OCI-LY1 (cell line): ENCODE measurements around the gene SMPDL3A.

Source experiments
- H2AFZ ChIP-seq: fragments of 200-600 bp; sonication (generic), shearing (Covaris generic); 2 replicates; pipeline ENCODE4 v1.6.0; 2014; ENCODE audit warnings: antibody characterized with exemption, mild to moderate bottlenecking, low read length
- H3F3A ChIP-seq: fragments of 200-600 bp; sonication (generic), shearing (Covaris generic); 2 replicates; pipeline ENCODE4 v1.6.0; 2014; ENCODE audit warnings: mild to moderate bottlenecking, antibody characterized with exemption, low read length, moderate library complexity; ENCODE audit not compliant: insufficient read depth
- H3K27ac ChIP-seq: fragments of 200-600 bp; sonication (generic); 2 replicates; pipeline ENCODE4 v1.5.1; 2014; ENCODE audit warnings: low read length, mixed run types, mild to moderate bottlenecking, low read depth; ENCODE audit not compliant: poor library complexity, severe bottlenecking
- H3K27me3 ChIP-seq: fragments of 200-600 bp; sonication (generic); 2 replicates; pipeline ENCODE4 v1.6.0; 2014; ENCODE audit warnings: antibody characterized with exemption, mild to moderate bottlenecking, low read length, moderate library complexity; ENCODE audit not compliant: insufficient read depth
- H3K36me3 ChIP-seq: fragments of 200-600 bp; sonication (generic); 2 replicates; pipeline ENCODE4 v1.6.1; 2014; ENCODE audit warnings: mild to moderate bottlenecking, antibody characterized with exemption, low read length, moderate library complexity, mixed read lengths; ENCODE audit not compliant: insufficient read depth
- H3K4me1 ChIP-seq: fragments of 200-600 bp; sonication (generic); 2 replicates; pipeline ENCODE4 v1.5.1; 2014; ENCODE audit warnings: mild to moderate bottlenecking, low read length, moderate library complexity; ENCODE audit not compliant: insufficient read depth, severe bottlenecking
- H3K4me2 ChIP-seq: fragments of 200-600 bp; sonication (generic), shearing (Covaris generic); 2 replicates; pipeline ENCODE4 v1.6.1; 2014; ENCODE audit warnings: low read length
- H3K4me3 ChIP-seq: fragments of 200-600 bp; sonication (generic); 2 replicates; pipeline ENCODE4 v1.5.1; 2014; ENCODE audit warnings: low read length, low read depth, mild to moderate bottlenecking, mixed read lengths; ENCODE audit not compliant: poor library complexity, severe bottlenecking
- H3K79me2 ChIP-seq: fragments of 200-600 bp; shearing (Covaris generic); 2 replicates; pipeline ENCODE4 v1.6.1; 2016; ENCODE audit warnings: mixed run types, low read length, mixed read lengths; ENCODE audit not compliant: insufficient read depth
- H3K9ac ChIP-seq: fragments of 200-600 bp; sonication (generic), shearing (Covaris generic); 2 replicates; pipeline ENCODE4 v1.6.1; 2014; ENCODE audit warnings: mild to moderate bottlenecking, low read length, mixed read lengths
- H3K9me2 ChIP-seq: fragments of 200-600 bp; sonication (generic), shearing (Covaris generic); 2 replicates; pipeline ENCODE4 v1.6.1; 2014; ENCODE audit warnings: low read depth, mild to moderate bottlenecking, low read length, mixed read lengths
- H3K9me3 ChIP-seq: fragments of 200-600 bp; shearing (Covaris generic); 2 replicates; pipeline ENCODE4 v1.6.1; 2014; ENCODE audit warnings: low read length, mixed read lengths
- H4K20me1 ChIP-seq: fragments of 200-600 bp; sonication (generic), shearing (Covaris generic); 2 replicates; pipeline ENCODE4 v1.6.0; 2016; ENCODE audit warnings: mild to moderate bottlenecking, low read length; ENCODE audit not compliant: insufficient read depth
- EZH2 ChIP-seq: fragments of 200-600 bp; sonication (generic), shearing (Covaris generic); IDR thresholded peaks from 2 replicates; pipeline ENCODE4 v1.8.0; 2017; ENCODE audit warnings: borderline replicate concordance, mixed run types, mild to moderate bottlenecking, antibody characterized with exemption, low read length, moderate library complexity, mixed read lengths
- TF ChIP-seq, protein P1 (sequence below): fragments of 200-600 bp; sonication (generic), shearing (Covaris generic); IDR thresholded peaks from 2 replicates; pipeline ENCODE4 v1.5.1; 2017; ENCODE audit warnings: mild to moderate bottlenecking, antibody characterized with exemption, low read length, moderate library complexity, mixed read lengths

The SMPDL3A gene

DNA sequence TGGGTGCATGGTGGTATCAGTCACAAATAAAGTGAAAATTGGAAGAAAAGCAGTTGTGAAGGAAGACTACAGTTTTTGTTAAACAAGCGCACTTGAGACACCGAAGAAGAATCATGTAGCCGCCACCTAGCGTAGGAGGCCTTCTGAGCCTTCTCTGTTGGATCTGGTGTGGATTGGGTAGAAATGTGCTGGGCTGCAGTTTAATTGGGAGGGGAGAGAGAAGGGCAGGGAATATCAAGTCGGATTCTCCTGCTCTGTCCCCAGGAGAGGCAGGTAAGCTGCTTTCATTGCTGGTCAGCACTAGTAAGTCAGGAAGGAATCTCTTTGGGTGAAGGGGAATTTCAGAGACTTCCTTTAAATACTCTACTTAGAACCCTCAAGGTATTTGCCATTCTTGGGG, 10.8 kb upstream of the SMPDL3A start:
- Histone ChIP-seq H3K9ac (no peak overlapping the region), H3F3A (no peaks in the 10 kb centered on the region), H3K4me2 (no peak overlapping the region), H3K27me3 (peaks cover 3% of the 10 kb centered on the region; the same call in 1 of the 2 replicates), H4K20me1 (no peaks in the 10 kb centered on the region), H3K79me2 (no peaks in the 10 kb centered on the region), H2AFZ (no peak overlapping the region), H3K36me3 (no peaks in the 10 kb centered on the region), H3K9me3 (no peaks in the 10 kb centered on the region), H3K9me2 (no peaks in the 10 kb centered on the region), H3K4me3 (no peak overlapping the region), H3K27ac (no peak overlapping the region), H3K4me1 (no peaks in the 10 kb centered on the region)
- TF ChIP-seq EZH2 = no peak
- TF ChIP-seq, protein P1, sequence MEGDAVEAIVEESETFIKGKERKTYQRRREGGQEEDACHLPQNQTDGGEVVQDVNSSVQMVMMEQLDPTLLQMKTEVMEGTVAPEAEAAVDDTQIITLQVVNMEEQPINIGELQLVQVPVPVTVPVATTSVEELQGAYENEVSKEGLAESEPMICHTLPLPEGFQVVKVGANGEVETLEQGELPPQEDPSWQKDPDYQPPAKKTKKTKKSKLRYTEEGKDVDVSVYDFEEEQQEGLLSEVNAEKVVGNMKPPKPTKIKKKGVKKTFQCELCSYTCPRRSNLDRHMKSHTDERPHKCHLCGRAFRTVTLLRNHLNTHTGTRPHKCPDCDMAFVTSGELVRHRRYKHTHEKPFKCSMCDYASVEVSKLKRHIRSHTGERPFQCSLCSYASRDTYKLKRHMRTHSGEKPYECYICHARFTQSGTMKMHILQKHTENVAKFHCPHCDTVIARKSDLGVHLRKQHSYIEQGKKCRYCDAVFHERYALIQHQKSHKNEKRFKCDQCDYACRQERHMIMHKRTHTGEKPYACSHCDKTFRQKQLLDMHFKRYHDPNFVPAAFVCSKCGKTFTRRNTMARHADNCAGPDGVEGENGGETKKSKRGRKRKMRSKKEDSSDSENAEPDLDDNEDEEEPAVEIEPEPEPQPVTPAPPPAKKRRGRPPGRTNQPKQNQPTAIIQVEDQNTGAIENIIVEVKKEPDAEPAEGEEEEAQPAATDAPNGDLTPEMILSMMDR = no peak

DNA sequence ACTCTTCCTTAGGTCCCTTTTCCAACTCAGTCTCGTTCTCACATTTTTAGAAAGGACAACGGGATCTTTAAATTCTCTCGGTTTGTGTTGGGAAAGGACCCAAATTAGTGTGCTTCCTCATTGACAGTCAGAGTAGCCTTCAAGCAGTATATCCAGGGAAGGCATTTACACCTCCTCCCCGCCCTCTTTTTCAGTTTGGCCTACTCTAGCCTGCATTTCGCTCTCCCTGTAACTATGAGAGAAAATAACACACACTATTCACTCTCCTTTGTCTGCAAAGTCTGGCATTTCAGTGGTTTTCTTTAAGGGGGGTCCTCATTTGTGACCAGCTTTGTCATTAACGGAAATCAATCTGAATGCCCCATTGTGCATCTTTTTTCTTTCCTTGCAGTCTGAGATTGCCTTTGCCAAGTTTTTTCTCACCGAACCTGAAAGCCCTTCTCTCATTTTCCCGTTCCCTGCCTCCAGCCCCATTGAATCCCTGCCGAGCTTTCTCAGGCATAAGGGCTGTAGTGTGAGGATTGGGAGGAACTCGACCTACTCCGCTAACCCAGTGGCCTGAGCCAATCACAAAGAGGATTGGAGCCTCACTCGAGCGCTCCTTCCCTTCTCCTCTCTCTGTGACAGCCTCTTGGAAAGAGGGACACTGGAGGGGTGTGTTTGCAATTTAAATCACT, 9.9 kb upstream of the SMPDL3A start:
- no peaks in the 10 kb centered on the region for H4K20me1 ChIP-seq
- no peak overlapping the region for H3K4me3 ChIP-seq
- no peaks in the 10 kb centered on the region for H3K79me2 ChIP-seq
- H3K27me3 ChIP-seq = peaks cover 3% of the 10 kb centered on the region; the same call in 1 of the 2 replicates
- TF ChIP-seq, protein P1 = no peak
- TF ChIP-seq EZH2 = no peak
- H3K4me1 ChIP-seq = no peaks in the 10 kb centered on the region
- no peaks in the 10 kb centered on the region for H3K9me3 ChIP-seq
- H3K9me2 ChIP-seq = no peaks in the 10 kb centered on the region
- no peak overlapping the region for H3K9ac ChIP-seq
- no peak overlapping the region for H2AFZ ChIP-seq
- no peaks in the 10 kb centered on the region for H3F3A ChIP-seq
- H3K27ac ChIP-seq = no peak overlapping the region
- no peak overlapping the region for H3K4me2 ChIP-seq
- H3K36me3 ChIP-seq = no peaks in the 10 kb centered on the region

DNA sequence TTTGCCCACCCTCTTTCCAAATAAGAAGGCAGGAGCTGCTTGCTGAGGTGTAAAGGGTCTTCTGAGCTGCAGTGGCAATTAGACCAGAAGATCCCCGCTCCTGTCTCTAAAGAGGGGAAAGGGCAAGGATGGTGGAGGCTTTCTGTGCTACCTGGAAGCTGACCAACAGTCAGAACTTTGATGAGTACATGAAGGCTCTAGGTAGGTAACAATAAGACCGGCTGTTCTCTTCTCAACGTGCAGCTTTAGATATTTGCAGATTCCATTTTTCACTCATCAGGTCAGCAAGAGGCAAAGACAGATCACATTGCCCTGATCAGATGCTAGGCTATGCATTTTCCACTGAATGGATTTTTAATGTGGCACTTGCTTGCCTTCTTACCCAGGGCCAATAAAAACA, 9.4 kb upstream of the SMPDL3A start, which contains the start of gene FABP7:
TSS of gene FABP7 (plus strand) at position 50 of the 400 bp plus-strand sequence. CDS start at position 129, 79 bp downstream.
- no peaks in the 10 kb centered on the region for H3K36me3 ChIP-seq
- H3K4me2 ChIP-seq = no peak within 1 kb of the TSS
- H2AFZ ChIP-seq = no peak within 1 kb of the TSS
- no peaks in the 10 kb centered on the region for H3K9me3 ChIP-seq
- H3K27me3 ChIP-seq = peaks cover 3% of the 10 kb centered on the region; the same call in 1 of the 2 replicates
- no peak within 1 kb of the TSS for H3K27ac ChIP-seq
- no peak within 1 kb of the TSS for H3K4me3 ChIP-seq
- no peak within 1 kb of the TSS for H3K9ac ChIP-seq
- H4K20me1 ChIP-seq = no peaks in the 10 kb centered on the region
- H3K79me2 ChIP-seq = no peaks in the 10 kb centered on the region
- no peaks in the 10 kb centered on the region for H3K9me2 ChIP-seq
- TF ChIP-seq, protein P1 = no peak
- no peak for TF ChIP-seq EZH2
- no peaks in the 10 kb centered on the region for H3F3A ChIP-seq
- H3K4me1 ChIP-seq = no peaks in the 10 kb centered on the region
